Globus pallidus (tissue), 1 donor: ENCODE data around the gene RHBDD1.
A peak's percentile ranks its signal among the peaks of the same experiment; 100 is the strongest.

Source experiments
- DNase-seq: peaks from one replicate; pipeline ENCODE4 v3.0.0-alpha.2; 2015; ENCODE audit warnings: low spot score

RHBDD1 gene, protein sequence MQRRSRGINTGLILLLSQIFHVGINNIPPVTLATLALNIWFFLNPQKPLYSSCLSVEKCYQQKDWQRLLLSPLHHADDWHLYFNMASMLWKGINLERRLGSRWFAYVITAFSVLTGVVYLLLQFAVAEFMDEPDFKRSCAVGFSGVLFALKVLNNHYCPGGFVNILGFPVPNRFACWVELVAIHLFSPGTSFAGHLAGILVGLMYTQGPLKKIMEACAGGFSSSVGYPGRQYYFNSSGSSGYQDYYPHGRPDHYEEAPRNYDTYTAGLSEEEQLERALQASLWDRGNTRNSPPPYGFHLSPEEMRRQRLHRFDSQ

DNA sequence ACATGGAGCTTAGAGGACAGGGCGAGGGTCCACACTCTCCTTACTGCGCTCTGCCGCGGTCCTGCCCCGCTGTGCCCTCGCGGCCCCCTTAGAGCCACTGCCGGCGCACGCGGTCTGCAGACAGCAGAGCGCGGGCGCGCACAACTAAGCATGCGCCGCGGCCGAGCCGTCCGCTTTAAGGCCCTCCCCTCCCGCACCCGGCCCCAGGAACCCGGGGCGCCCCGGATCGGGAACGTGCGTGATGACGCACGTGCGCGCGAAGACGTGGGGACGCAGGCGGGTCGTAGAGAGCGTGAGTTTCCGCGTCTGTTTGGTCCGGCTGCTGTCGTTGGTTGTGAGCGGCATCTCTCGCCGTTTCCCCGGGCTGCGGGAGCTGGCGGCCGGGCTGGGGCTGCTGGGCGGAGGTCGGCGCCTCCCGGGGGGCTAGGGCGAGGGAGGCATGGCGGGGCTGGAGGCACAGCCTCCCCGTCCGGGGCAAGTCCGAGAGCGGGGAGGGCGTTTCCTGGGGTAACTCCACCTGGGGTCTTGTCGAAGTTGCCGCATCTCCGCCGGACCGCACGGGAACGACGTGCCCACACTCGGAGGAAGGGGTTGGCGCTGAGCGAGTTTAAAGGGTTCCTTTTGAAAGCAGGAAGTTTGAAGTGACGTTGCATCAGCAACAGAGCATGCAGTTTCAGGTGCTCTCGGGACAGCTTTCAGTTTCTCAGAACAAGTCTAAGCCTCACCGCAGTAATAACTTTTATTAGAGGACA lies at the start of gene RHBDD1:
TSS of gene RHBDD1 (plus strand) at position 259 of the 752 bp plus-strand sequence. CDS start 28,640 bp downstream, outside the sequence.
- peak; percentile 91 for DNase-seq

DNA sequence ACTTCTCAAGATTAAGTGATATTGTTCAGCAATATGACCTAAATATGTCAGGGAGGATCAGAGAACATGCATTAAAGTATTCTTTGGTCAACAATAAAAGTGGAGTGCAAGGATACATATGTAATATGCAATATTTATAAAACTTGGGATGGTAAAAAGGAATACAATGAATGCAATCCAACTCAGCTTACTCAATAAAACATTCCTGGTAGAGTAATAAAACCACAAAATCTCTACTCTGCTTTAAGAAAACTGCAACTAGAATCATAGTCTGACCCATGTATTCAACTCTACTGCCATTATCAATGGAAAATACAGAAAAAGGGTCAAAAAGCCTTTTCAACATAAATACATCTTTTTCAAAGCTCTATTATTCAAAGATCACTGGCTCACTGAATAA lies 47.8 kb upstream of the RHBDD1 start:
- no peak for DNase-seq

DNA sequence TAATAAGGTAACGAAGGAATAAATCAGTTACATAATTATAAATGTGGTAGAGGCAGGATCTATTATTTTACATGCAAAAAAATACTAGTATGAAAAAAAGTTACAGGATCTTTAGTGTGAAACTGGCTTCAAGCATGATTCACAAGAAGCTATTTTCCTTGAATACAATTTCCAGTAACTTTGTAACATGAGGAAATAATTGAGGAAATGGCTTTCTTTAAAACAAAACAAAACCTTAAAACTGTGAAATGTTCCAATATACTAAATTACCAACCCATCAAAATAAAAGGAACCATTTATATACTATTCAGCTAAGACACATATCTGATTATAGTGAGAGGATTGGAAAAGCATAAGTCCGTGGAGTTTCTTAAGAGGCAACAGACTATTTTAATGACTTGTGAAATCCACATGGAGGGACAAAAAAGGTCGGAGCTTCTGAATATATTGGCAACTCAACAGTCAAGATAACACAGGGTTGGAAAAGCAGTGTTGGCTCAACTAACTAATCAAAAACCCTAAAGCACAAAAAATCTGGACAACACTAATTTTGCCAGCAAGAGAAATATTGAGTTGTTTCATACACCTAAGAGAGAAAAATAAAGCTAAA lies 46.9 kb upstream of the RHBDD1 start:
- no peak for DNase-seq

DNA sequence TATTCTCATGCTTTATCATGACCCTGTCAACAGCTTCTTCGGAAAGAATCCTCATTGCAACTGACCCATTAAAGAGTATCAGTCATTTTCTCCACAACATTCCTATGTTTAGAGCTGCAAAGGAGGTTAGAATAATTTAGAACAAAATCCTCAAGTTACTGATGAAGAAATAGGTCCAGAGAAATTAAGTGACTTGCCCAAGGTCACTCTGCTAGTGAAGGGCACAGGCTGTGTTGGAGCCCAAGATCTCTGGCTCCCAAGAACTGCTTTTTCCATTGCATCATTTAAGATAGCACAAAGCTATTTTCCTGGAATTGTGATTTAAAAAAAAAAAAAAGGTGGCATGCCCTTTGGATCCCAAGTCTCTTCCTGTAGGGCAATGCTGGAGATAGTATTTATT lies 45.8 kb upstream of the RHBDD1 start:
- no peak for DNase-seq

DNA sequence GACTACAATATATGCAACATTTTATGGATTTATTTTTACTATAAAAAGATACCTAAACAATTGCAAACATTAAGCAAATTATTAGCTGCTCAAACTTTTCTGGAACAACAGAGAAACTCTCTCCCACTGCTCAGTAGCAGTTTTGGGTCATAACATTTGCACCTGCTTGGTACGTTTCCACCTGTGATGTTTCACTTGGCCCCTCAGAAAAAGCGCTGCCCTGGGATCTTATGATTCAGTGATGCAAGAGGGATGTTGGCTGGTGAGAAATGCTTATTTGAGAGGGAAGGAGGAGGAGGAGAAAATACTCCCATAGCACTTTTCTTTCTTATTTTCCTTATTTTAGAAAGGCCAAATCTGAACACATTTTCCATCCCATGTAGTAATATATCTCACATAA lies 45.4 kb upstream of the RHBDD1 start:
- no peak for DNase-seq

DNA sequence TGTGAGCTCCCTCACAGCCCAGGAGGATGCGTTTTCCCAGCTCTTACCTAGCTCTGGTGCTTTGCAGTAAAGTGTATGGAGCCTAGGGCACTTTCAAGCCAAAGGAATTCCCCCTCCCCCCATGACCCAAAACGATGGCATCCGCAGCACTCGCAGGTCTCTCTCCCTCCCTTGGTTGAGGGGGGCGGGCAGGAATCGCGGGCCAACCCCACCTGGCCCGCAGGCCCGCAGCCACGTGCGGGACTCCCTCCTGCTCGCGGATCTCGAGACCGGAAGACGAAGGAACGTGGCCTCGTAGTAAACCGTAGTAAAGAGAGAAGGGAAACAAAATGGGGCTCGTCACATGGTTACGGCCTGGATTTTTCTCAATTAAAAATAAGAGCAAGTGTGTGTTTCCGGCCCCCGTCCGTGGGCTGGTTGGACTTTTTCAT lies 44.8 kb upstream of the RHBDD1 start:
- no peak for DNase-seq

DNA sequence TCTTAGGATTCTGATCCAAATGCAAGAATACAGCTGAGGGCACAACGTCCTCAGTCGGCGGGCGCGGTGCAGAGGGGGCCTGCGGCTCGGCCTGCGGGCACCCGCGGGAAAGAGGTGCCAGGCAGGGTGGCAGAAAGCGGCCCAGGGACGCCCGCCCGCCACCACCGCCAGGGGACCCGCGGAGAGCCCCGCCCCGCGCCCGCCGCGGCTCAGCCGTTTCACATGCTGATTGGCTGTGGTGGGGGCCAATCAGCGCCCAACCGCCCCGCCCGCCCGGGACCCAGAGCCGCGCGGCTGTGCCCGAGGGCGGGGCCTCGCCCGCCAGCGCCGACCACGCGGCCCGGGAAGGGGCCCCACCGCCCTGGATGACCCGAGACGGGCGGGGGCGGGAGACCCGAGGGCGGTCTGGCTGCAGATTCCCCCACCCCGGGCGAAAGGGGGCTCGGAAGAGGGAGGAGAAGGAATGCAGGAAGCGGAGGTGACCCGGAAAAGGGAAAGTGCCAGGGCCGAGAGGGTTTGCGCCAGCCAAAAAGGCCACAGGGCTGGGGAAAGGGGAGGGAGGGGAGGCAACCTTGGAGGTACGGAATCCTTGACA lies 44.3 kb upstream of the RHBDD1 start:
- DNase-seq, result peak; percentile 91

DNA sequence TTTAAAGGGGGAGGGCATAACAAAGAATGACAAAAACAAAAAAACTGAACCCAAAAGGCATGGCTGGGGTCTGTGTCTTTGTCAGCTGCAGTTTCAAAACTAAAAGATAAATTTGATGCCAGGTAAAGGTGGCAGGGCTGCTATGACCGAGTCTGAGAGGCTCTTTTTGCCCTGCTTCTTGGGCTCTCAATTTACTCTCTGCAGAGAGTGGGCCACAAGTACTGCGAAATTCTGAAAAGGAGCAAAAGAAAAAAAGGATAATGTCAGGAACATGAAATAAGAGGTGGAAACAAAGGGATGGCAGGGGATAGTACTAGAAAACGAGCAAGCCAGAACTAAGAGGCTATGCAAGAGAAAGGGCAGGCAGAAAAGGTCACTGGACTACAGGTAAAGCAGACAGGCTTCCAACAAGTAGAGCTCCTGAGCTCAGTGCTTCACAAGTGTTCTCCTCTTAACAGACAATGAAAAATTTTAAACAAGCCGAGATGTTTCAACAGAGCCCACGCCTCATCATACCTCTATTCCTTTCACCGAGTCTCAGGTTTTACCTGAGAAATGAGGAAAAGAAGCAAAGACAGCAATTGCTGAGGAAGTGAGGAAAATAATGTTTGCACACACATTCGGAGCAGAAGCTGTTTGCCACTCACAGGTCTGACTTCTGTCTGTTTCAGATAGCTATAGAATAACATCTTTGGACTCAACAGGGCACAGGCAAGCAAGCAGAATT lies 43.5 kb upstream of the RHBDD1 start:
- no peak for DNase-seq

DNA sequence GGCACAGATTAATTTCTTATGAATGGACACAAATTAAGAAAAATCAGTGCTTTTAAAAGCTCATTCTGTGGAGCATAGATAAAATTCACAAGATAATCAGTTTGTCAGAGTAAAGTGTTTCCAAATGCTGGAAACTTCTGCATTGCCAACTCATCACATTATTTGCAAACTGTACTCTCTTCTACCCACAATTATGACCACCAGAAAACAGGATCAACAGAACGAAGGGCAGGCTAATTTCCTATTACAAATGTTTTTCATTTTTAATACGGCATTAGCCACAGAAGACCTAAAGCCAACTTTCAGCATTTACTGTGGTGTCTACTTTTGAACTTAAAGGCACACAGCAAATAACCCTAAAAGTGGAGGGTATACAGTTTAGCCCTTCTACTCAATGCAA lies 42.2 kb upstream of the RHBDD1 start:
- no peak for DNase-seq

DNA sequence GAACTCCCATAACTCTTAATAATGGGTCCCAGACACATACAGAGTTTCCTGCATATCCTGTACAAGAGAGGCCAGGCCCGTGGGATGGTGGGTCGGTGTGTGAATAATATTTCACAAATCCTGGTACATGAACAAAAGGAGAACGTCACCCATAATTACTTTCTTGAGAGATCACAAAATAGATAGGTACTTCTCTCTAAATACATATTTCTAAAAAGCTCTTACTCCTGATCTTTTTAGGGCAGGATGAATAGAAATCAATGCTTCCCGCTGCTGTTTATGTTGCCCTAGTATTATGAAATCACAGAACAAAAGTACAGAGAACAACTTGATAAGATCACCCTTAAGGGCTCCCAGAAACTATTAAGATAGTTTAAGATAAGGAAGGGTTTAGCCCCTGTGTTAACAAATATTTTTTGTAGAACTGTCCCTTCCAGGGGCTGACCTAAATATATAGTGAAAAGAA lies 41.6 kb upstream of the RHBDD1 start:
- no peak for DNase-seq

DNA sequence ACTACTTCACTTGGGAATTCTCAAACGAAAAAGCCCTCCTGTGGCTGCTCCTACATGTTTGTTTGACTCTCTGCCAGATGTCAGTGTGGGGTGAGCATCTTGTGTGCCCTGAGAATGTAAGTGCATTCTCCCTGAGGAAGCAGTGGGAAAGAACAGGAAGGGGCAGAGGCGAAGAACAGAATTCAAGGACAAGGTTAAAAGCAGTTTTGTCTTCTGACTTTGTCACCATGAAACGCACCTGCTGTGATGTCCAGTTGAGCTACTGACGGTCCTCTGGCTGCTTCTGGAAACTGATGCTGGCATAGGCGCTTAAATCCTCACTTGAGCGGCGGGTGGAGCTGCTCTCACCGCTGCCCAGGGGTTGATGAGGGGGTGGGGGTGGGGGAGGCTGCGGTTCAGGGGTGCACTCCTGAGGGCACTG lies 41.1 kb upstream of the RHBDD1 start:
- no peak for DNase-seq

DNA sequence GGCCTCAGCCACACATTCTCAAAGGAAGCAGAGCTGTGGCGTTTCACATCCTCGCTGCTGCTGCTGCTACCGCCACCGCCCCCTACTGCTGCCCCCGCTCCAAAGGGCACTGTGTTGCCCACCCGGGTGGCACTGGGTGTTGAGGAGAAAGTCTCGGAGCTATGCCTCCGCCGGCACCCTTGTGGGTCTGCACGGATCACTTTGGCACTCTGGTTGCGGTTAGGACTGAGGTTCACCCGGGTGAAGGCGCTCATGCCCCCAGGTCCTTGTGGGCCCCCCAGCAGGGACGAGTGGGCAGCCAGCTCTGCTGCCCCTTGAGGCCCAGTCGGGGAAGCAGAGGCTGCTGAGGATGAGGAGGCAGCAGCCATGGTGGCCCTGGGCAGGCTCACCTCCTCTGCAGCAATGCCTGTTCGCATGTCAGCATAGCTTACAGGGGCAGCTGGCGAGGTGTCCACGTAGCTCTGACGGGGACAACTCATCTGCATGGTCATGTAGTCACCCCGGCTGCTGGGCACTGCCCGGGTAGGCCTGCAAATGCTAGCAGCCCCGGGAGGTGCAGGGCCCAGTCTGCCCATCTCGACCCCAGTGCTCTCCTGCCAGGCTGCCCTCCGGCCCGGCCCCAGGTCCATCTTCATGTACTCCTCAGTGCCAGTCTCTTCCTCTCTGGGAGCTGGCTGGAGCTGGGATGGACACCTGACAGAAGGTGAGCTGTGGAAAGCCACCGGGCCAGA lies 40.4 kb upstream of the RHBDD1 start:
- no peak for DNase-seq

DNA sequence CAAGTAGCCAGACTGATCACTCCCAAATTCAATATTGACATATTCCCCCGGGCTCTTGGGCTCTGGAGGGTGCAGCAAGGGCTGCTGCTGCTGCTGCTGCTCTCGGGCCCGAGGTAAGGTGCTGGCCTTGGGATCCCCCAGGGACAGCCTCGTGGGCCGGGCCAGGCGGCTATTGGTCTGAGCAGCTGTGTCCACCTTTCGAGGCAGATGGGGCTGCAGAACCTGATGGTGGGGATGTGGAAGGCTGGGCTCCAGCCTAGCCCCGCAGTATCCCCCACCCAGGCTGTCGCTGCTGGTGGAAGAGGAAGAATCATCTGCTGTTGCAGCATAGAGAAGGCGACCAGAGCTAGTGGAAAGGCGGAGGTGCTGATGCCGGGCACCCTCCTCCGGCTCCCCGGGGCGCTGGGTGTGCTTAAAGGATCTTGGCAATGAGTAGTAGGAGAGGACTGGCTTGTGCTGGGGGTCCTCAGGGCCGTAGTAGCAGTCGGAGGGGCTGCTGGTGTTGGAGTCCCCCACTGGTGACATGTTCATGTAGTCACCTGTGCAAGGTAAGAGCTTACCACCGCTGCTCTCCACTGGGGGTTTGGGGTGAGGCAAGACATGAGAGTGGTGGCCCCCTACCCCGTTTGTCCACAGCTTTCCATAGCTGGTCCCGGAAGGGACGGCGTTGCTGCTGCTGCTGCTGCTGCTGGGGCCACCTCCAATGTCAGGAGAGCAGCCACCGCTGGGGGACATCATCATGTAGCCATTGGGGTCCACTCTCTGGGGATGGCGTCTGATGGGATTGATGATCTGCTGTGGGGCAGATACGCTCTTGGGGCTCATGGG lies 39.6 kb upstream of the RHBDD1 start:
- DNase-seq, result no peak

DNA sequence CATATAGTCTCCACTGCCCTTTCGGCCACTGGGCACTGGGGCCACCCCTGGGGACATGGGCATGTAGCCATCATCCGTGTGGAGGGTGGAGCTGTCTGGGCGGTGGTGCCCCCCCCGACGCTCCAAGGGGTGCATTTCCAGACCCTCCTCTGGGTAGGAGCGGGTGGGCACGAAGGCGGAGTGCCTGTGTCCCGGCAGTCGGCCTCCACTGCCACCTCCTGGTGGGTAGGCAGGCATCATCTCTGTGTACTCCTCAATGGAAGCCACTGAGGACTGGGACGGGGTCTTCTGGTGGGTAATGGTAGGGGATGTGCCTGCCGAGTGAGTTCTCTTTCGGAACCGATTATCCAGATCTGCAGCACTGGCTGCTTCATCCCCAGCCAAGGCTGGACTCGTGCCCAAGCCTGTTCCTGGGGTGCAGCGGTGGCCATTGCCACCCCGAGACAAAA lies 39.0 kb upstream of the RHBDD1 start:
- DNase-seq, result no peak

DNA sequence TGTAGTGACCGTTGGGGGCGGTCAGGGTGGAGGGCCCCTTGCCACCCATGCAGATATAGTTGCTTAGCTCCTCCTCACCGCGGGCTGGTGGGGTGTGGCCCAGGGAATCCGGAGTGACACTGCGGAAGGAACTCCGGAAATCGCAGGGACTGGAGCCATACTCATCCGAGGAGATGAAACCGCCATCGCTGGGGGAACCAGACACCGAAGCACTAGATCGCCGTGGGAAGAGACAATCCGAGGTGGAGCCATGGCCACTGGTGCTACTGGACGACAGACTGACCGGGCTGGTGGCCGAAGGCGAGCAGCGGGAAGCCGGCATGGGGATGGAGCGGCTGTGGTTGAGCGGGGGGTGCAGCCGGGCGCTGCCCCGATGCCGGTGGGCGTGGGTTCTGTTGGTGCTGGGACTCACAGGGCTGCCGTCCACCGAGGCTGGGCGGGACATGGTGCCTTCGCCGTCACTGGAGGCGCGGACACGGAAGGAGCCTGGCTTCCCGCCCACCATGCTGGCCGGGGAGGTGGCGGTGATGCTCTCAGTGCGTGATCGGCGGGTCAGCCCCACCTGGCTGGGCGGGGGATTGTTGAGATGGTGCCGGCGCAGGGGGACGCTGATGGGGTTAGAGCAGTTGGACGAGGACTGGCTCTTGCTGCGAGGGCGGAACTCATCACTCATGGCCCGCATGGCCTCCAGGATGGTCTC lies 38.4 kb upstream of the RHBDD1 start:
- DNase-seq, result no peak

DNA sequence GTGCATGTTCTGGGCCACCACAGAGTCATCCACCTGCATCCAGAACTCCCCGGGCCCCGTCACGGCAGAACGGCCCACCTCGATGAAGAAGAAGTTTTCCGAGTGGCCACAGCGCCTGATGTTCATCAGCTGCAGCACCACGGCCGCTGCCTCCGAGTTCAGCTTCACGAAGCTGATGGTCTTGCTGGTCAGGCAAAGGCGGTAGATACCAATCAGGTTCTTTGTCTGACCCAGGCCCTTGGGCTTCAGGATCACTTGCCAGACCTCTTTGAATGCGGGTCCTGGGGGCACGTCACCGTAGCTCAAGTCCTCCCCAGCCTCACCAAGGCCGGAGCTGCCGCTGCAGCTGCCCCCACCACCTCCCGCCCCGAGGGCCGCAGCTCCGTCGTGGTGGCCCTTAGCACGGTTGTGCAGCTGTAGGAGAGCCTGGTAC lies 37.8 kb upstream of the RHBDD1 start:
- no peak for DNase-seq

DNA sequence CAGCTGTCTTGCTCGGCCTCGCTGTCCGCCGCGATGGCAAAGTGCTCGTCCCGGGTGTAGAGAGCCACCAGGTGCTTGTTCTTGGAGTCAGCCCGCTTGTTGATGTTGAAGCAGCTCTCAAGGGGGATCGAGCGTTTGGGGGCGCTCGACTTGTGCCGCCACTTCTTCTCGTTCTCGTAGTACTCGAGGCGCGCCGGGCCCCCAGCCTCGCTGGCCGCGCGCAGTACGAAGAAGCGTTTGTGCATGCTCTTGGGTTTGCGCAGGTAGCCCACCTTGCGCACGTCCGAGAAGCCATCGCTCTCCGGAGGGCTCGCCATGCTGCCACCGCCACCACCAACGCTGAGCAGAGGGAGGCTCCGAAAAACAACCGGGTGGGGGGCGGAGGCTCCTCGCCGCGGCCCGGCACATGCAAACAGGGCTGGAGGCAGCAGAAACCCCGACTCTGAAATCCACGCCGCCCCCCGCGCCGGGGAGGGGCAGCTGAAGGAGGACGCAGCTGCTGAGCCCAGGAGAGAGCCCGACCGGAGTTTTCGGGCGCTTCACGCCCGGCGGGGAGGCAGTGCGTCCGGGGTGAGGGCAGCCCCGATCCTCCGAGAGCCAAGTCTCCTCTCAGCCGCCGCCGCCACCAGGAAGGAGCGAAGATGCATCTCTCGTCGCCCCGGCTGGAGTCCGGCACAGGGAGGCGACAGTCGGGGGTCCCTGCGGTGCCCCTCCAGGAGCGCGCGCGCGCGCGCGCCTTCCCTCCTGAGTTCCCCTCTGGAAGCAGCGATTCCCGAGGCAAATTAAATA lies 37.2 kb upstream of the RHBDD1 start:
- DNase-seq, result no peak

DNA sequence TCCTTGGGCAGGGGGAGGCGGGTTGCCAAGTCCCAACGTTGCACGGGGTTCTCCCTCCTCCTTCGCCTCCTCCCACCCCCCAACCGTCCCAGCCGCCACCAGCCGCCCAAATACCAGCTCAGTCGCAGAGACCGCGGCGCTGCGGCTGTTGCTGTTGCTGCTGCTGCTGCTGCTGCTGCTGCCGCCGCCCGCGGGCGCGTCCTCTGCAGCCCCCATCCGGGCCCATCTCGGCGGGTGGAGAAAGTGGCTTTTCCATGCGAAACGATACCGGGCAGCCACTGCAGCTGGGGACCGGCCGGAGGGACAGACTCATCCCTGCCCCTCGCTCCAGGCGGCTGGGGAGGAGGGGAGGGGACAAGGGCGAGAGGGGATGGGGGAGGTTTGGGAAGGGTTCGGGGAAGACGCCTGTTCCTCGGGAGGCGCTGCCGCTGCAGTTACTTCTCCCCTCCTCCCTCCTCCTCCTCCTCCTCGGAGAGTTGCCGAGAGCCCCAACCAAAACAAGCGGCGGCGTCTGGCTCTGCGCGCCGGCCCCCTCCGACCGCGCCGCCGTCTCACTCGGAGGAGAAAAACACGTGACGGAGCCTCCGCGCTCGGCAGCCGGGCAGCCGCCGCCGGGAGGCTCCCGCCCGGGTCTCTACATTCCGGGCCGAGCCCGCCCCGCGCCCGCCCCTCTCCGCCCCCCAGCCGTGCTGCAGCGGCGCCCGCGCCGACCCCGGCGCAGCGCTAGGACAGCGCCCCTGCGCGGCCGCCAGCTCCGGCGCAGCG lies 36.5 kb upstream of the RHBDD1 start, which contains the start of gene IRS1:
TSS of gene IRS1 (minus strand) at position 610 of the 765 bp plus-strand sequence. CDS start 1,082 bp downstream, outside the sequence.
- DNase-seq, result peak; percentile 63
